Ectodermal cell (in vitro differentiated cells): ENCODE measurements around the gene NHEJ1.

ENCODE experiments used
- H3K27ac ChIP-seq: 2 replicates; pipeline ENCODE4 v1.7.0; 2013; ENCODE audit warnings: mild to moderate bottlenecking, low read depth, low read length; ENCODE audit not compliant: insufficient read depth, poor library complexity, severe bottlenecking
- H3K27me3 ChIP-seq: 2 replicates; pipeline ENCODE4 v1.7.0; 2013; ENCODE audit warnings: mild to moderate bottlenecking, low read length; ENCODE audit not compliant: insufficient read depth, control insufficient read depth, poor library complexity, severe bottlenecking
- H3K36me3 ChIP-seq: one replicate; pipeline ENCODE4 v1.7.0; 2013; ENCODE audit warnings: low read length; ENCODE audit not compliant: control insufficient read depth, insufficient read depth
- H3K4me1 ChIP-seq: one replicate; pipeline ENCODE4 v1.7.0; 2013; ENCODE audit warnings: low read length; ENCODE audit not compliant: control insufficient read depth, insufficient read depth
- H3K4me3 ChIP-seq: 2 replicates; pipeline ENCODE4 v1.7.0; 2013; ENCODE audit warnings: low read depth, low read length, control low read depth; ENCODE audit not compliant: insufficient read depth
- H3K9me3 ChIP-seq: 2 replicates; pipeline ENCODE4 v1.7.0; 2013; ENCODE audit warnings: mild to moderate bottlenecking, low read length, moderate library complexity; ENCODE audit not compliant: control insufficient read depth
- WGBS, 2 experiments: methylation state at CpG; one replicate each; pipeline ENCODE4 v1.1.7; 2013; ENCODE audit warnings: missing lambda C conversion rate in 2 of 2; 5-methylcytosine and 5-hydroxymethylcytosine counted together

Gene NHEJ1

DNA sequence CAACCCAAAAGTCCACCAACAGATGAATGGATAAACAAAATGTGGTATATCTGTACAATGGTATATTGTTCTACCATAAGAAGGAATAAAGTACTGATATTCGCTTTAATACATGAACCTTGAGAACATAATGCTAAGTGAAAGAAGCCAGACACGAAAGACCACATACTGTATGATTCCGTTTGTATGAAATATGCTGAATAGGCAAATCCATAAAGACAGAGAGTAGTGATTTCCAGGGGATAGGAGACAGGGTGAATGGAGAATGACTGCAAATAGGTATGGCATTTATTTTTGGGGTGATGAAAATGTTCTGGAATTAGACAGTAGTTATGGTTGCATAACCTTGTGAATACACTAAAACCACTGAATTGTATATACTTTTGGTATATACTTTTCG is 71.3 kb downstream of the NHEJ1 start:
- H3K4me1 ChIP-seq: peaks cover 16% of the 10 kb centered on the region
- no peaks in the 10 kb centered on the region for H3K9me3 ChIP-seq
- no peak overlapping the region for H3K27ac ChIP-seq
- no peaks in the 10 kb centered on the region for H3K27me3 ChIP-seq
- no peaks in the 10 kb centered on the region for H3K36me3 ChIP-seq
- WGBS, 2 experiments: 97% methylated on average over 3 of the region's 4 CpGs
- H3K4me3 ChIP-seq: no peak overlapping the region

DNA sequence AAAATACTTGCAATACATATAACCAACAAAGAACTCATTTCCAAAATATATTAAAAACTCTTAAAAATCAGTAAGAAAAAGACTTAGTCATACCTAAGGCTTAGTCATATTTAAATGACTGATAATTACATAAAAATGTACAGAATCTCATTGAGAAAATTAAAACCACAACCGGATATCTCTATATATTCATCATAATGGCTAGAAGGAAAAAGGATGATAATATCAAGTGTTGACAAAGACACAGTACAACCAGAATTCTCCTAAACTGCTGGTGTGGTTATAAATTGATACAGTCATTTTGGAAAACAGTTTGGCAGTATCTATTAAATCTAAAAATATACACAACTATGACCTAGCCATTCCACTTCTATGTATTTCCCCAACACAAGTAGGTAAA is 72.8 kb downstream of the NHEJ1 start:
- H3K9me3 ChIP-seq: no peaks in the 10 kb centered on the region
- H3K4me3 ChIP-seq: no peak overlapping the region
- no peaks in the 10 kb centered on the region for H3K36me3 ChIP-seq
- WGBS, 2 experiments: no CpG with 5 or more reads among the region's 1 CpG
- H3K4me1 ChIP-seq: peaks cover 16% of the 10 kb centered on the region
- H3K27me3 ChIP-seq: no peaks in the 10 kb centered on the region
- no peak overlapping the region for H3K27ac ChIP-seq

- H3K27ac ChIP-seq: peak overlapping the region; percentile 2
- no peaks in the 10 kb centered on the region for H3K36me3 ChIP-seq
- H3K4me1 ChIP-seq: peaks cover 16% of the 10 kb centered on the region
- WGBS, 2 experiments: 65 to 66% methylated on average over 5 of the region's 5 CpGs
- H3K27me3 ChIP-seq: no peaks in the 10 kb centered on the region
- H3K4me3 ChIP-seq: no peak overlapping the region
- no peaks in the 10 kb centered on the region for H3K9me3 ChIP-seq
Observed at GRCh38 chr2:219087361-219087760, 73.3 kb downstream of the NHEJ1 start.

GRCh38 chr2:219086196-219086595 is 74.4 kb downstream of the NHEJ1 start:
- Histone ChIP-seq H3K4me3 (no peak overlapping the region), H3K27ac (no peak overlapping the region)

DNA sequence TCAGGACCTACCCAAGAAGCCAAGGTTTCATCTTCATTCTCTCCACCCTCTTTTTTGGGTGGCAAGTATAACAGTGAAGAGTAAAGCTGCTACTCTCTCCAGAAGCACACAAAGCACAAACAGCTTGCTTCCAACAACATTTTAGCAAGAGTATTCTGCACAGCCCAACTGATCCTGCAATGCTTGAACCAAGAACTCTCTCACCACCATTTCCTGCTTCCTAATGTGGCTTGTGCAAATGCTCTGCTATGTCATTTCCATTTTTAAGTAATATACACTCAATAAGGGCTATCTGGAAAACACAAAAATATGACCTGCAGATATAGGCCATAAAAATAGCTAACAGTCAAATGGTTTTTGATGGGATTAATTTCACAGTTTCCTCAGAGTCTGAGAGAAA is 75.8 kb downstream of the NHEJ1 start:
- no peak overlapping the region for H3K27ac ChIP-seq
- no peaks in the 10 kb centered on the region for H3K9me3 ChIP-seq
- no peaks in the 10 kb centered on the region for H3K27me3 ChIP-seq
- no peaks in the 10 kb centered on the region for H3K36me3 ChIP-seq
- H3K4me3 ChIP-seq: no peak overlapping the region
- H3K4me1 ChIP-seq: peaks cover 16% of the 10 kb centered on the region

More at GRCh38 chr2:219086196-219086595, 74.4 kb downstream of the NHEJ1 start:
- Histone ChIP-seq H3K4me1 (peaks cover 16% of the 10 kb centered on the region), H3K9me3 (no peaks in the 10 kb centered on the region), H3K36me3 (no peaks in the 10 kb centered on the region), H3K27me3 (no peaks in the 10 kb centered on the region)

DNA sequence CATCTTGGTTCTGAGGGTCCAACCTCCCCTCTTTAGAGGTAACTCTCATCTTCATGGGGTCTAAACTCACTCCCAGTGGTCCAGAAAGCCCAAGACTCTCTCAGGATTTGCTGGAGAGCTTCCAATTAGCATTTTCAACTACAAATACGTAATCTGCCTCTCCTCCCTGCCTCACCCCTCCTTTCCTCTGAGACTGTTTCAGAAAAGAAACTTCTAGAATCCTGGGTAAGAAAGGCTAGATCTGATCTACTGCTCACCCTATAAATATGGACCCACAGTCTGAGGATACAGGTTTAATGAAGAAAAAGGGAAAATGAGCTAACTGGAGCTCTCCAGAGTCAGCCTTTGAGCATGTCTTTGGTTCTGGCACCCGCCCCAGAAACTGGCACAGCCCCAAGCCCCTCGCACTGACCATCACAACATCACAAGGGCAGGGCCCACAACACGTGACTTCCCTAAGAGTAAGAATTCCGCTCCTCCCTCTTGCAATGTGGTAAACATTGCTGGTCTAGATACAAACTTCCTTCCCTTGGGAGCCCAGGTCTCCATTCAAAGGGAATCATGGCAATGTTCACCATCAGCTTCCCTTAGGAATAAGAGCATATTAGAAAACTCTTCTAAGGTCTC is 78.2 kb downstream of the NHEJ1 start:
- Histone ChIP-seq H3K9me3 (no peaks in the 10 kb centered on the region), H3K36me3 (no peaks in the 10 kb centered on the region), H3K27ac (no peak overlapping the region), H3K27me3 (no peaks in the 10 kb centered on the region), H3K4me3 (no peak overlapping the region), H3K4me1 (peaks cover 14% of the 10 kb centered on the region)
- WGBS, 2 experiments: 89 to 95% methylated on average over 5 of the region's 5 CpGs

GRCh38 chr2:219081701-219082331 is 78.8 kb downstream of the NHEJ1 start:
- H3K36me3 ChIP-seq: no peaks in the 10 kb centered on the region
- H3K27ac ChIP-seq: no peak overlapping the region
- H3K27me3 ChIP-seq: no peaks in the 10 kb centered on the region
- H3K4me3 ChIP-seq: no peak overlapping the region
- H3K9me3 ChIP-seq: no peaks in the 10 kb centered on the region
- H3K4me1 ChIP-seq: peaks cover 8% of the 10 kb centered on the region

- Histone ChIP-seq H3K4me3 (no peak overlapping the region), H3K36me3 (no peaks in the 10 kb centered on the region), H3K27me3 (no peaks in the 10 kb centered on the region), H3K27ac (no peak overlapping the region), H3K9me3 (no peaks in the 10 kb centered on the region), H3K4me1 (peaks cover under 1% of the 10 kb centered on the region)
- WGBS, 2 experiments: 81 to 86% methylated on average over 7 of the region's 7 CpGs
Observed at GRCh38 chr2:219081096-219081495, 79.5 kb downstream of the NHEJ1 start.

DNA sequence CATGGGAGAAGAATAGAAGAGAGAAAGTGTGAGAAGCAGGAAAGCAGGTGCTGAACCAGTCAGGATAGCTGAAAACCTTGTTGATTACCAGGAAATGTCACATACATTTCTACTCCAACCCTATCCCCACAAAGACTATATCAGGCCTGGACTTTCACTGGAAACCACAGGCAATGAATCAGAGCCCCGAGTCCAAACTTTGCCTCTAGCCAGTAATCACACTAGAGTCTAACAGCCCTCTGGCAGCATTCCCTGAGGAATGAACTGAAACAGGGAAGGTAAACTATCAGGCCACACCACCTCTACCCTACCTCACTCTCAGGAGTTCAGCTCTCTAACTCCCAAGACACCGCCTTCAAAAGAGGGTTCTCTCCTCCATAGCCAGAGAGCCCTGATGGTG is 81.2 kb downstream of the NHEJ1 start:
- no peak overlapping the region for H3K4me3 ChIP-seq
- H3K4me1 ChIP-seq: no peaks in the 10 kb centered on the region
- H3K27me3 ChIP-seq: no peaks in the 10 kb centered on the region
- 95% methylated on average over 2 of the region's 2 CpGs for WGBS, 2 experiments
- H3K36me3 ChIP-seq: no peaks in the 10 kb centered on the region
- H3K27ac ChIP-seq: no peak overlapping the region
- no peaks in the 10 kb centered on the region for H3K9me3 ChIP-seq

DNA sequence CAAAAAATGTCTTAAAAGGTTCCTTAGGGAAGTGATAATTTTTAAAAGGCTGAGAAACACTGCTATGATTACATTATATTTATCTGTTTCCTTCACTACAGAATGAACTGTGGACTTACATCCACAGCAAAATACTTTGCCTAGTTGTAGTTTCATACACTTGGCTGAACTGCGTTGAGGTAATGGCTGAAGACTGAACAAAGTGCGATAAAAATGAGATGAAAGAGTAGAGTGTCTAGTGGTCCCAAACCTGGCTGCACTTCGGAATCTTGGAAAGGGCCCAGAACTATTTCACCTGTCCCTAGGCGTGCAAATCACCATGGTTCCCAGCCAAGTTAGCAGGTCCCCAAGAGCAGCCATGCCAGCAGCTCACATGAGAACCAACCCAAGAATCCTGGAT is 81.7 kb downstream of the NHEJ1 start:
- Histone ChIP-seq H3K36me3 (no peaks in the 10 kb centered on the region), H3K27ac (no peak overlapping the region), H3K9me3 (no peaks in the 10 kb centered on the region), H3K4me1 (no peaks in the 10 kb centered on the region), H3K4me3 (no peak overlapping the region), H3K27me3 (no peaks in the 10 kb centered on the region)
- 96 to 98% methylated on average over 4 of the region's 4 CpGs for WGBS, 2 experiments

DNA sequence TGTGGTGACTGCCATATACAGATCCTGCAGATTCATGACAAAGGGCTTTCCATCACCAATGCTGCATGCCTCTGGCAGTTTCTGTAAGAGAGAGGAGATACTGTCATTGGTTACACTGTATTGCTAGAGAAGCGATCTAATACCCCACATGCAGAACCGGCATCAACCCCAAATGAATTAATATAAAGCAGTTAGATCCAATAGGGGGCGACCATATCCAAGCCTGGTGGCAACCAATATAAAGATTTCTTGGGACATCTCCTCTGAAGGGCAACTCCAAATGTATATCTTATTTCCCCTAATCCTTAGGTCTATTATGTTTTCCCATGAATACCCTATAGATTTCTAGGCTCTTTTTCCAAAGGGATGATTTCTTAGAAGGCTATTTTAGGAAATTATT is 82.5 kb downstream of the NHEJ1 start:
- Histone ChIP-seq H3K36me3 (no peaks in the 10 kb centered on the region), H3K27ac (no peak overlapping the region), H3K27me3 (no peaks in the 10 kb centered on the region), H3K4me1 (no peaks in the 10 kb centered on the region), H3K4me3 (no peak overlapping the region), H3K9me3 (no peaks in the 10 kb centered on the region)
- WGBS, 2 experiments: 57 to 81% methylated on average over 2 to 3 of the region's 3 CpGs
